ENCODE data around the gene WASHC4.

Gene WASHC4

GRCh38 chr12:105214670-105215375 lies 107.3 kb downstream of the WASHC4 start:
- DNase-seq, result peak; percentile 76

GRCh38 chr12:105218434-105218833 lies 110.9 kb downstream of the WASHC4 start:
- DNase-seq, result no peak

All from NCI-H1105 treated with DMSO at 0.1 percent for 48 hours (cell line).